HG02798 (cell line): ENCODE data around the gene CFC1.
"Not testable (repeated sequence)": the region's sequence is repeated elsewhere in the genome, so short reads cannot be mapped to it uniquely, and the experiment has no call there.

Experiments used
- ATAC-seq: cut with Tn5 transposase; IDR thresholded peaks from one replicate; pipeline ENCODE4 v1.9.1; 2021; ENCODE audit warnings: mild to moderate bottlenecking; ENCODE audit not compliant: unreplicated experiment, poor library complexity

CFC1 gene

GRCh38 chr2:130584726-130585125, 14.6 kb downstream of the CFC1 start:
- ATAC-seq, result not testable (repeated sequence)

- not testable (repeated sequence) for ATAC-seq
Measured at GRCh38 chr2:130583582-130583981, 15.8 kb downstream of the CFC1 start.

DNA sequence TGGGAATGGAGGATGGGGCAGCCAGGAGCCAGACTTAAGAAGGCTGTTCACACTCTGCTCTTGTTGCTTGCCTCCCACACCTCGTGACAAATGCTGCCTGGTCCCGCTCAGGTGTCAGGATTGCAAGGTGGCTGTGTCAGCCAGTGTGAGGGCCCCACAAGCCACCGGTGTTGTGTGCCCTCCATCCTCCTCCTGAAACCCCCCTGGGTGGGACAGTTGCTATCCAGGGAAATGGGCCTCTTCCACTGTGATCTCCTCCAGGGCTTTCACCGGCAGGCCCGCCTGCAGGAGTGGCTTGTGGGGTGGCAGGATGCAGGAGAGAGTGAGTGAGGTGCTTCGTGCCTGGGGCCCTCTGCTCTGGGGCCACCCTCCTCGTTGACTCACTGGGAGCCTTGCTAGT, 16.4 kb downstream of the CFC1 start:
- not testable (repeated sequence) for ATAC-seq

DNA sequence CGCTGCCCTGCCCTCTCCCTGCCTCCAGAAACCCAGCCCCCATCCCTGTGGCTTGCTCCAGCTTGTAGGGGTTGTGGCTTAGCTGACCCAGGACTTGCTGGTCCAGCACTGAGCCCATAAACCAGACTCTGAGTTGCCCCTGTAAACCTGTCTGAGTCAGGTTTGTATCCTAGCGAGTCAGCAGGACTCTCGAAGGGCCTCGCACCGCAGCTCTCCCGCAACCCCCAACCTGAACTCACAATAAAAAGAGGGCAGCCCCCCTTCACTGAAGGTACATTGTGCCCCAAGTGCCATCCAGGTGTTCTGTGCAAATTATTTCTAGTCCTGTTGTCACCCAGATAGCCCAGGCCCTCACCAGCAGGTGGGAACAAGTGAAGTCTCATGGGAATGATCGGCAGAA, 17.9 kb downstream of the CFC1 start:
- ATAC-seq, result not testable (repeated sequence)

- not testable (repeated sequence) for ATAC-seq
Measured at GRCh38 chr2:130579121-130579520, 20.3 kb downstream of the CFC1 start.

- ATAC-seq, result not testable (repeated sequence)
Measured at GRCh38 chr2:130577559-130577958, 21.8 kb downstream of the CFC1 start.

GRCh38 chr2:130576209-130576784, 23.1 kb downstream of the CFC1 start:
- not testable (repeated sequence) for ATAC-seq

- ATAC-seq, result not testable (repeated sequence)
Measured at GRCh38 chr2:130574230-130574629, 25.1 kb downstream of the CFC1 start.

GRCh38 chr2:130571929-130572328, 27.4 kb downstream of the CFC1 start:
- not testable (repeated sequence) for ATAC-seq

DNA sequence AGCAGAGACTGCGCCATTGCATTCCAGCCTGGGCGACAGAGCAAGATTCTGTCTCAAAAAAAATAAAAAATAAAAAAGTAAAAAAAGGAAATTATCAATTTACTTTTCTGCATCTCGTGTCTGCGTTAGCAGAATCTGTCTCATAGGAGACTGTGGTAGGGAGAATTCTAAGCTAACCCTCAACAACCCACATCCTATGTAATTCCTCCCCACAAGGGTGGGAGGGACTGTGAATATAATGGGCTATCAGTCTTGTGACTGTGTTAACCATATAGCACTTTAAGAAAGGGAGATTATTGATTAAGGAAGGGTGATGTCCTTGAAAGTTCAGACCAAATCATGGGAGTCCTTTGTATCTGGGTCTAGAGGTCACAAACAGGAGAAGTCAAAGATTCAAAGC, 33.2 kb downstream of the CFC1 start:
- ATAC-seq, result not testable (repeated sequence)

DNA sequence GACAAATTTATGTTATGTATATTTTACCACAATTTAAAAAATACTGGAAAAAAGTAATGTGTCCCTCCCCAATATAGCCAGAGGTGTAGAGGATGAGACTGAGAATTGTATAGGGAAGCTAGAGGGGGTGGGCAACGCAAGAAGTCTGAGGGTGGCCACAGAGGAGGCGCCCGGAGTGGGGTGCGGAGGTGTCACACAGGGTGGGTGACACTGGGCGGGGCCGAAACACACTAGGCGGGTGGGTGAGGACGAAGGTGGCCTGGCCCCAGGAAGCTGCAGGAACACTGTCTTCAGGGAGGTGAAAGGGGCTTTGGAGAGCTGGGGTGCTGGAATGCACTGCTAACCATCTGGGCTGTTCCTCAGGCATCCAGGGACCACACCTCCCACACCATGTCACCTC, 42.9 kb downstream of the CFC1 start:
- not testable (repeated sequence) for ATAC-seq

DNA sequence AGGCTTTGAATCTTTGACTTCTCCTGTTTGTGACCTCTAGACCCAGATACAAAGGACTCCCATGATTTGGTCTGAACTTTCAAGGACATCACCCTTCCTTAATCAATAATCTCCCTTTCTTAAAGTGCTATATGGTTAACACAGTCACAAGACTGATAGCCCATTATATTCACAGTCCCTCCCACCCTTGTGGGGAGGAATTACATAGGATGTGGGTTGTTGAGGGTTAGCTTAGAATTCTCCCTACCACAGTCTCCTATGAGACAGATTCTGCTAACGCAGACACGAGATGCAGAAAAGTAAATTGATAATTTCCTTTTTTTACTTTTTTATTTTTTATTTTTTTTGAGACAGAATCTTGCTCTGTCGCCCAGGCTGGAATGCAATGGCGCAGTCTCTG, 45.2 kb downstream of the CFC1 start:
- ATAC-seq, result not testable (repeated sequence)

GRCh38 chr2:130549475-130549874, 49.9 kb downstream of the CFC1 start:
- ATAC-seq, result not testable (repeated sequence)

- not testable (repeated sequence) for ATAC-seq
Measured at GRCh38 chr2:130548418-130548817, 51.0 kb downstream of the CFC1 start.

DNA sequence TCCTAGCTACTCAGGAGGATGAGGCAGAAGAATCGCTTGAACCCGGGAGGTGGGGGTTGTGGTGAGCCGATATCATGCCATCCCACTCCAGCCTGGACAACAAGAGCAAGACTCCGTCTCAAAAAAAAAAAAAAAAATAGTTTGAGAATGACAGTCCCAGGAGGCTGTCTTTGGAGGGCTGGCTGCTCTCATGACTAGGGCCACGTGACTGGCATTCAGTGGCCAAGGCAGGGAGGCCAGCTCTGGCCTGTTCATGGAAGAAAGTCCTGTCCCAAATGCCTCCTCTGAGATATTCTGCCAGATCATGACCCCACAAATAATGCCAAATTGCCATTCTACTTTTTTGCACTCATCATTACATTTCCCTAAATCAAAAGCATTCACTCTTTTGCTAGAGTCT, 54.4 kb downstream of the CFC1 start:
- not testable (repeated sequence) for ATAC-seq

DNA sequence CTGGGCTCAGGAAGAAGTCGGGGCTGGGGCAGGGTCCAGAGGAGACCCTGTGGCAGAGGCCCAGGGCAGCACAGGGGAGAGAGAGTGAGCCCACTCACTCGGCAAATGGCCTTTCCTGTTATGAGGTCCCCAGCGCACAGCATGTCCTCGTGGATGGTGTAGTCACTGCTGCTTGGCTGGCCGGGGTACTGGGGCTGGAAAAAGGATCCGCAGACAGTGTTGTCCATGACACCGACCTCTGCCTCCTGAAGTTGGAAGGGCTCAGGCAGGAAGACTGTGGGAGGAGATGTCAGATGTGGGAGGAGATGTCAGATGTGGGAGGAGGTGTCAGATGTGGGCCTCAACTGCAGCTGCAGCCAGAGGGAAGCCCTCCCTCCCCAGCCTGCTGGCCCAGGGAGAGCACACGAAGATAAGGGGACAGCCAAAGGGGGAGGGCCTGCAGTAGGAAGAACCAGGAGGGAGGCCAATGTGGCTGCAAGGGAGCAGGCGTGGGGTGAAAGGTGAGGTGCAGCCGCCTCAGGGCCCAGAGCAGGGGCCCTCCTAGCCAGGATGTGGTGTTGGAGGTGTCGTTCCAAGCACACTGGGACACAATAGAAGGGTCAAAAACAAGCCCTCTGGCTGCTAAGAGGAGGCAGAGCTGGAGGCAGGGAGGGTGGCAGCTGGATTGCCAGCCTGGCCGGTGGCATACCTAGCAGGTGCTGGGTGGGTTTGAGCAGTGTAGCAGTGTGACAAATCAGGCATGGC, 55.4 kb downstream of the CFC1 start:
- ATAC-seq, result not testable (repeated sequence)

GRCh38 chr2:130542789-130543188, 56.6 kb downstream of the CFC1 start:
- ATAC-seq, result not testable (repeated sequence)
